ENCODE data around the gene KCNJ12. TPM values are rescaled to one million over a fixed set of nuclear protein-coding genes. Genes with fewer than 3 reads are reported as not detected.
"Not testable (repeated sequence)": the region's sequence is repeated elsewhere in the genome, so short reads cannot be mapped to it uniquely, and the experiment has no call there.

Gene KCNJ12
- total RNA-seq, 1 experiment from 2014 or later, result 0.21 TPM

DNA sequence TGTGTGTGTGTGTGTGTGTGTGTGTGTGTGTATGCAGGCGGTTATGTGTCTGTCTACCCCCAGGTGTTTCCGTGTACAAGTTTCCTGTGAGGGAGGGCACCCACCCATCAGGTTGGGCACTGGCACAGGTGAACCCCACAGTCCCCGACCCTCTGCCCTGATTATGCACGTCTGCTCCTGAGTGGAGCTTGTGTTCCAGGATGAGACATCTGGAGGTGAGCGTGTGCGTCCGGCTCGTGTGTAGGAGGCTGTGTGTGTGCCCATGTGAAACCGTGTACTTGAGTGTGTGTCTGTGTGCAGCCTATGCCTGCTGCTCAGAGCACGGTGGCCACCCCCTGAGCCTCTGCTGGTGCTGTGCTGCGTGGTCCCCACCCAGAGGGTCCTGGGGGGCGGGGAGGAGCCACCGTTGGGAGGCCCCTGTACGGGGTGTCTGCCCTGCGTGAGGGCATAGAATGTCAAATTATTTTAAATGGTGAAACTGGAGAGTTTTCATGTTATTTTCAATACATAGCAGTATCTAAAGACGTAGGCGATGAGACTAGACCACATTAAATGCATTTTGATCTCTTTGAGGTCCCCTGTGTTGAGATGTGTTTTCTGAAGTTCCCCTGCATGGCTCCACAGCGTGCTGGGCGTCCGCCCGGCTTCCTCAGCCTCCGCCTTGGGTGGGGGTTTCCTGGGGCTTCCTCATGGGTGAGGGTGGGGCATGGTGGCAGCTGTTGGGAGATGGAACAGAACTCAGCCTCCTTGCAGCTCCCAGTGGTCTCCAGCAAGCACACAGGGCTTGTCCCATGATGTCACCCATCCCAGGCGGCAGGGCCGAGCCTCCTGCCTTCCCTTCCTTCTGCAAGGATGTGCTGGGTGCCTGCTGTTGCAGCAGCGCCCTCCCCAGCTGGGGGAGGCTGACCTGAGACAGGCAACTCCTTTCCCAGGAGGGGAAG lies 43.4 kb downstream of the KCNJ12 start:
- no peak for DNase-seq (ENCODE audit: low read depth)

DNA sequence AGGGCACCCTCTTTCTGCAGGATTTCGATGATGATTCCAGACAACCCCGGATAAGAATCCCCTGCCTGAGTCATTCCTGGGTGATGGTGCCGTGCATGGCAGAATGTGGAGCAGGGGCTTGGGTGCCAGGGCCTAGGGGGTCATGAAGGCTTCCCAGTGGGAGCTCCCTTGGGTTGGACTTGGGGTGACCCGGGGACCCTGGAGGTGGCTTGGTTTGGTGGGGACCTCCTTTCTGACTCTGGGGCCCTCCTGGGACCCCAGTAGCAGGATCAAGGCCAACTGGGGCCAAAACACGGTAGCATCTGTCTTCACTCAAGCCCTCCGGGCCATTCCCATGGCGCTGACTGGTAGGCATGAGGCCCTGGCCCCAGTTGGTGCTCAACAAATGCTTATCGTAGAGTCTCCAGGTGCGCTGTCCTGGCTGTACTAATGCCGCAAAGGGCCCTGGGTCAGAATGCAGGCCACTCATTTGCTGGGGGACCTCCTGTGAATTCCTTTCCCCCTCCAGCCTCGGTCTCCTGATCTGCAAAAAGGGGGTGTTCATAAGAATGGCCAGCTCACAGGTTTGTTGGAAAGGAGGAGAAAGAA lies 44.4 kb downstream of the KCNJ12 start:
- not testable (repeated sequence) for DNase-seq (ENCODE audit: low read depth)

DNA sequence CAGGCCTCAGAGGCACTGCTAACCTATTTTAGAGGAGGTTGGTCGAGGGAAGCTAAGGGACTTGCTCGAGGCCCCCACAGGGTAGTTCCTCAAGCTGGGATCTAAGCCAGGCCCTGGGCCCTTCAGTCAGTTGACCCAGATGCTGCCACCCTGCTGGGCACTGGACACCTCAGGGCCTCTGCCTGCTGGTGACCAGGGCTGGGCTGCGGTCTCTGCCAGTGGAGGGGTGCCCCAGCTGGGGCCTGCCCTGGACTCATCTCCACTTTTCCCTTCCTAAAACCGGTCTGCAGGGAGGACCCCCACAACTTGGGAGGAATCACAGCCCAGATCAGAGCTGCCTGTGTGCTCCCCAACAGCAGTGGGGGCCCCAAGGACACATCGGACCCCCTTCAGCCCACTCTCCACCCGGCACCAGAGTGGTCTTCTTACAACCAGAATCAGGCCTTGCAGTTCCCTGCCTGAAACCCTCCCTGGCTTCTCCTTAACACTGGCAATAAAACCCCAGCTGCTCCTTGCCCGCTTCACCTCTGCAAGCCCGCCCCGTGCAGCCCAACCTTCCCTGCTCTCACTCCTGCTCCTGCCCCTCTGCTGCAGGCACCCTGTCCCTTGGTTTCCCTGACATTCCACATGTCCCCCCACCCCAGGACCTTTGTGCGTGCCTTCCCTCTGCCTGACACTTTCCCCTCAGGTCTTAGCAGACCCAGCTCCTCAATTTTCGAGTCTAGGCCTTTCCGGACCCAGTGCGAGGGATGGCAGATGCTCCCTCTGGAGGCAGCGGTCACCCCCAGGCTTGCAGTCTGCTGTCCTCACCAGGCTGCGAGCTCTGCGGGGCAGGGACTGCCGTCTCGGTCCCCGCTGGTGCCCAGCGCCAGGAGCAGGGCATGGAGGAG lies 45.5 kb downstream of the KCNJ12 start:
- DNase-seq (ENCODE audit: low read depth), result not testable (repeated sequence)

DNA sequence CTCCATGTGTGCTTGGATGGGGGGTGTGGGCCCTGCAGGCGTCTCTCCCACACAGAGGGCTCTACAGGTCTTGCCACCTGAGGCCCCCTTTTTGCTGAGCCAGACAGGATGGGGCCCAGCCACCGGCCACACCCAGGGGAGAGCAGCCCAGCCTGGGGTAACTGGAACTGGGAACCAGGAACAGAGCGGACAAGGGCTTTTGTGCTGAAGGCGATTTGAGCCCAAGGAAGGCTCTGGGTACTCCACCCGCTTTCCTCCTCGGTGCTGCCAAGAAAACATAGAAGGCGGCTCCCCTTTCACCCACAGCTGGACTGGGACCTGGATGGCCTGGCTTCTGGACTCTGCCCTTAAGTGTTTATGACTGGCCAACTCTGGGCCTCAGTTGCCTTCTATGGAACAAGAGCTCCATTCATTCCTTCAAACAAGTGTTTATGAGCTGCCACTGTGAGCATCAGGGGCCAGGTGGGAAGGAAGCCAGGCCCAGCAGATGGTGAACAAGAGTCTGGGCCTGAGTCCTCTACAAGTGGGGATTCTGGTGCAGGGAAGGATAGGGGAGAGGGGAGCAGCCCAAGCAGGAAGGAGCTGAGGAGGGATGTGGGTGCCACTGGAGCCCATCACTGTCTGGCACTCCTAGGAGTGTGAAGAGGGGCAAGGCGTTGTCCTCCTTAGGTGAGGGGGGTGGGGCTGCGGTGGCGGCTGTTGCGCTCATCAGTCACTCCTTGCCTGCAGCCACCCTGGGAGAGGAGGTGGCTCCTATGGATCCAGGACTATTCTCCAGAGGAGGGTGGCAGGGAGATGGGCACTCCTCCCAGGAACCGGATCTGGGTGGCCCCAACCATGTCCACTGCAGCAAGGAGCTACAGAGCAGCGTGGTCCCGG lies 46.4 kb downstream of the KCNJ12 start:
- not testable (repeated sequence) for DNase-seq (ENCODE audit: low read depth)

DNA sequence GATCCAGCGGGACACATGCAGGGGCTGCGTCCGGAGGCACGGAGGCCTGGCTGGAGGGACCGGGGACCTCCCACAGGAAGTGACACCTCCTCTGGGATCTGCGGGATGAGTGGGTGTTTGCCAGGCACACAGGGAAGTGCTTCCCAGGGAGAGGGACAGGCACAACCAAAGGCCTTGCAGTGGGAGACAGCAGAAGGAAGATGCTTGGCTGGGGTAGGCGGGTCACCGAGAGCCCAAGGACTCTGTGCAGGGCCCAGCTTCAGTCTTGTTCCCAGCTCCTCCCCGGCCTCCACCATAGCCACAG lies 47.0 kb downstream of the KCNJ12 start:
- DNase-seq (ENCODE audit: low read depth), result not testable (repeated sequence)

DNA sequence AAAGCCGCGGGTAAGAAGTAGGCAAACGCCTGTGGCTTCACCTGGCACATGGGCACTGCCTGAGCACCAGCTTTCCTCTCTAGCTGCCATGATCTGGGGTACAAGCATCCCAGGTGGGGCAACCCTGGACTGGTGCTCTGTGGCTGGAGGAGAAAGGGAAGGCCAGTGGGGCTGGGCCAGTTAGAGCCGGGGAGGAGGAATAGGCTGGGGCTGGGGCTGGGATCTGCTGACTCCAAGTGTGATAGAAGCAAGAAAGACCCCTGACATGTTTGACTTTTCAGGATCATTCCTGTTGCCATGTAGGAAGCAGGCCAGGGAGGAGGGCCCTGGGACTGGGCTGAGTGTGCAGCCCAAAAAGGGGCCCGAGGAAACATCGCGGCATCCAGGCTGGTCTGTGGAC lies 48.5 kb downstream of the KCNJ12 start:
- DNase-seq (ENCODE audit: low read depth), result not testable (repeated sequence)

DNA sequence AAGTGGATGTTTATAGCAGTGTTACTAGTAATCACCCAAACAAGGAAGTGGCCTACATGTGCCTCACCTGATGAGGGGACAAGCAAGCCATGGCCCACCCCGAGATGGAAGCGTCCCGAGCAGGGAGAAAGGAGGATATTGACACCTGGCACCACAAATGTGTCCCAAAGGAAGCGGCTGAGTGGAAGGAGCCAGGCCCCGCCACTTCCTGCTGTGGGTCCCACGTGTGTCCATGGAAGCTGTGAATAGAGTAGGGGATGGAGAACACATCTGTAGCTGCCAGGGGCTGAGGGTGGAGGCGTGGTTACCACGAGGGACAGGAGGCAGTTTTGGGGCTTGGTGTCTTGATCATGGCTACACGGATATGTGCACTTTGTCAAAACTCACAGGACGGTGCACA lies 49.2 kb downstream of the KCNJ12 start:
- DNase-seq (ENCODE audit: low read depth), result no peak

DNA sequence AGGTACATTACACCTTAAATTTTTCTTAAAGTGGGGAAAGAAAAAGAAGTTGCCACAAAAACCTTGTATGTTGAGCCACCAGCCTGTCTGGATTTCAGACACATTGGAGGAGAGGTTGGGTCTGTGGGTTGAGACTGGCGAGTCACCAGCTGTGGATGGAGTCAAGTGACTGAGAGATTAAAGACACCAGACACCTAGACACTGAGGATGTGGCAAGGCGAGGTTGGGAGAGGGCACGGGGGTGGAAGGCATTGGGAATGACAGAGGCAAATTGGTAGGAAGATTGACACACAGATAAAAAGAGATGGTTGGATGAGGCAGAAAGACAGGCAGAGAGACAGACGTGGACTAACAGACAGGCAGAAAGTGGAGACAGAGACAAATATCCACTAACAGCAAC lies 49.6 kb downstream of the KCNJ12 start:
- DNase-seq (ENCODE audit: low read depth), result no peak

DNA sequence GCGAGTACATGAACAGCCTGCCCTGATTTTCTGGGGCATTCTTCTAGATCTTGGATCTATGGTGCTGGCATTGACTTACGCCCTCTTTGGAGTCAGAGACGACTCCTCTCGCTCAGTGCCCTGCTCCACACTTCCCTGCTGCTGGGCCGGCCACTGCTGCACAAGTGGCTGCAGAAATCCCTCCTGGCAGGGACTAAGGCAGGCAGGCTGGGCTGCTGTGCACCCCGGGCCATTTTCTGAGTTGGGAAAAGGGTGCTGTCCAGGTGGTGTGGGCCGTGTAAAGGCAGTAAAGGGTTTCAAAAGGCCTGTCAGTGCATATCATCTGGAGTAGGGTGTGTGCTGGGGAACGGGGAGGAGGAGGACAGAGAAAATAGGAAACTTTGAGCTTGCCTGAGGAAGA lies 50.1 kb downstream of the KCNJ12 start:
- DNase-seq (ENCODE audit: low read depth), result not testable (repeated sequence)

DNA sequence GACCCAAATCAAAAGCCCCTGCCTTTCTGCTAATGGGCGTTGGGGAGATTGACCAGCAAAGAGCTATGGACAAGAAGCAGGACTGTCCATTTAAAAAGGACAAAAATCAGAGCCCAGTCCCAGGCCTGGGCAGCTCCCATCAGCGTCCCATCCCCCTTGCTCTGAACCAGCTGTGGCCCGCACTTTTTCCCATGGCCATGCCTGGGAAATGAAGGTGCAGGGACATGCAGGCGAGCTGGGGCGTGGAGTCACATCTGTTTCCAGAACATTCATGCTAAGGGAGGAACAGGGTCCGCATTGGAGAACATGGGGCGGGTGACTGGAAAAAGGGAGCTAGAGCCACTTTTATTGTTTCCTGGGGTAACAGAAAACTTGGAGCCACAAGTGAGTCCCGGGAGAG lies 50.7 kb downstream of the KCNJ12 start:
- not testable (repeated sequence) for DNase-seq (ENCODE audit: low read depth)

DNA sequence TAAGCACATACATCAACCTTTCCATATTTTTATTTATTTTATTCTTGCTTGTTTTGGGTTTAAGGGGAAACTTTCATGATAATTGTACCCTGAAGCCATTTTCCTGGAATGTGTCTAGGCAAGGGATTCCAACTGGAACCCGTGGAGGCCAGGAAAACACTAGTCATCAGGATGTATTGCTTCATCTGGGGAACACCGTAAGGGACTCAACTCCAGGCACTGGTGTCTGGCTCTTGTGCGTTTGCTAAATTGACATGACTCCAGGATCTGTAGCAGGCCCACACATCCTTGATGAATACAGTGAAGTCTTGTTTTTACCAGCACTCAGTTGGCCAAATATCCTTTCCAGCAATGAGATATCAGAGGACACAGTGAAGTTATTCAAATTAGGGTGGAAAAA lies 51.6 kb downstream of the KCNJ12 start:
- DNase-seq (ENCODE audit: low read depth), result not testable (repeated sequence)

DNA sequence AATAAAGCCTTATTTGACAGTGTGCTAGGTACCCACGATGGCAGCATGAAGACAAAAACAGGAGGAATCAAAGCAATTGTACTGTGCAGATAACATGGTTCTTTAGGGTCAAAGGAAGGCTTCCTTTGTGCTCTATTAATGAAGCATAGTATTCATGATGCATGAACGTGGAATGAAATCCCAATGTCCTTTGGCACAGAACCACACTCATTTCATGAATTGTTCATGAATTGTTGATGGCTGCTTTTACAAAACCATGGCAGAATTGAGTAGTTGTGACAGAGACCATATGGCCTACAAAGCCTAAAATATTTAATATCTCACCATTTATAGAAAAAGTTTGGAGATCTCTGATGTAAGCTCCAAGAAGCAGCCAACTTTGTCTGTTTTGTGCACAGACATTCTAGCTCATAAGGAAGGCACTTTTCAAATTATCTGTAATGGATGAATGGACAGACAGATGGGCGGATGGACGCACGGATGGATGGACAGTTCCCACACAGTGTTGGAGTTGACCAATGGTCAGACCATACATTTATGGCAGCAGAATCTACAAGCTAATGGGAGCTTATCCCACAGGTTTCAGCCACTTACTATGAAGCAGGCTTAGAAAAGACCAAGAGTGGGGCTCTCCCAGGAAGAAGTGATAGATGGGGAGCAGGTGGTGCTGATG lies 52.7 kb downstream of the KCNJ12 start:
- DNase-seq (ENCODE audit: low read depth), result not testable (repeated sequence)

DNA sequence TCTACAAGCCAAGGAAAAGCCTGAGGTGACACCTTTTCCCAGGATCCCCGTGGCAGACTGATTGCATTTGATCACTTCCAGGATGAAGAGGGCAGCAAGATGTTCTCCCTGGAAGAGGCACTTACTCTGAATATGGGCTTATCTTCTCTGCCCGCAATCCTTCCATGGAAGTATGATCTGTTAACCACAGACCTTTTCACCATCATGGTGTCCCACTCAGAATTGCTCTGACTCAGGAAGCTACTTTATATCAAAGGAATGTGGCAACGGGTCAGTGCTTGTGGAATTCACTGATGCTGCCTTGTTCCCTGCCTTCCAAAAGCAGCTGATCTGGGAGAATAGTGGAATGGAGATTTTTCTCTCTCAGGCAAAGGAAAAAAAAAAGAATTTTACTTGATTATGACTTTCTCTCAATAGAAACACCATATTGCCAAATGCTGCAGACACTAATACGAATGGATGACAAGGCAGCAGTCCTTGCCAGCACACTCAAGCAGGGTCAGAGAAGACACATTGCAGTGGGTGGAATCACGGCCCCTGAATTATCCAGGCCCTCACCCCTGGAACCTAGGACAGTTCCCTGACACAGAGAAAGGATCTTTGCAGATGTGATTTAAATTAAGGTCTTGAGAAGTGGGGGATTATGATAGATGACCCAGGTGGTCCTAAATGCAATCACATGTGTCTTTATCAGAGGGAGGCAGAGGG lies 53.9 kb downstream of the KCNJ12 start:
- DNase-seq (ENCODE audit: low read depth), result not testable (repeated sequence)

DNA sequence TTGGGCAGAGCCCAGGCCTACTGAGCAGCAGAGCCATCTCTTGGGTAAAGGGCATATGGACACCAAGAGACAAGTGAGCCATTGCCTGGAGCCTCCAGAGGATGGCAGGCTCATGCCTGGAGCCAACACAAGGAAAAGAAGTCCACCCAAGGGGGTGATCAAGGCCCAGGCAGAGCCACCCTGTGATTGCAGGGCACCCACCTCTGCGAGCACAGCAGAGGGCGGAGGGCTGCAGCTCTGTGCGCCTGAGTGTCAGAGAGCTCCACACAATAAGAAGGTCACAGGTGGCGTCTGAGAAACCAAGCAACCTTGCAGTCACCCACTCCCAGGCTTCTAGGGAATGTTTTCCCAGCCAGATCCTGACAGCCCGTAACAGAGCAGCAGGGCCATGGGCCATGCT lies 57.8 kb downstream of the KCNJ12 start:
- DNase-seq (ENCODE audit: low read depth), result not testable (repeated sequence)

DNA sequence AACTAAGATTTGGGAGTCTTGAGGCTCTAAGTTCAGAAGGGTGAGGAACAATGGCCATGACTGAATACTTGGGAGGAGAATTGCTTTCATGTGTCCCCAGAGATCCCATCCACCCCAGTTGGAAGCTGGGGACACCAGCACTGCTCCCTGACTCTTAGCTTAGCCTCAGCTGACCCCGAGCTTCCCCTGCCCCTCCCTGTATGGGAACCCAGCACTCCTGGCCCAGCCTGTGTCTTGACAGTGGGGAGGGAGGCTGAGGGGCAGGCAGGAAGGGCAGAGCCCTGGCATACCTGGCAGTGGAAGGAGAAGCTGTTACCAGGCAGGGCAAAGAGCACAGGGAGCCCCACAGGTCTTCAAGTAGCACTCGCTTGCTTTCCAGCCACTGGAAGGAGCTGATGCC lies 58.8 kb downstream of the KCNJ12 start:
- not testable (repeated sequence) for DNase-seq (ENCODE audit: low read depth)

DNA sequence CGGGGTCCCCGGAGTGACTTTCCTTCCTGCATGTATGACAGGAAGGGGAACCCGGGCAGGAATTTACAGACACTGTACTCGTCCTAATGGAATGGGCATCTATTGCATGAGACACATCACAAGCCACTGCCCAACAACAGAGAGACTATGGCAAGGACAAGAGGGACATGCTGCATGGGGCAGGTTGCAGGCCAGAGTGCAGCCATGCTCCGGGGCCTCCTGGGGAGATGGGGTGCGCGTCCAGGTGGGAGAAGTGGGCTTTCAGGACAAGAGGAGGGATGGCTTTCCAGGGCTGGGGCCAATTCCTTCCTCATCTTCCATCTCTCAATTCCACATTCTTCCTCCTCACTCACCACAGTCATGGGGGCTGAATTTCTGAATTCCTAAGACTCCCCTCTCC lies 60.3 kb downstream of the KCNJ12 start:
- DNase-seq (ENCODE audit: low read depth), result not testable (repeated sequence)

DNA sequence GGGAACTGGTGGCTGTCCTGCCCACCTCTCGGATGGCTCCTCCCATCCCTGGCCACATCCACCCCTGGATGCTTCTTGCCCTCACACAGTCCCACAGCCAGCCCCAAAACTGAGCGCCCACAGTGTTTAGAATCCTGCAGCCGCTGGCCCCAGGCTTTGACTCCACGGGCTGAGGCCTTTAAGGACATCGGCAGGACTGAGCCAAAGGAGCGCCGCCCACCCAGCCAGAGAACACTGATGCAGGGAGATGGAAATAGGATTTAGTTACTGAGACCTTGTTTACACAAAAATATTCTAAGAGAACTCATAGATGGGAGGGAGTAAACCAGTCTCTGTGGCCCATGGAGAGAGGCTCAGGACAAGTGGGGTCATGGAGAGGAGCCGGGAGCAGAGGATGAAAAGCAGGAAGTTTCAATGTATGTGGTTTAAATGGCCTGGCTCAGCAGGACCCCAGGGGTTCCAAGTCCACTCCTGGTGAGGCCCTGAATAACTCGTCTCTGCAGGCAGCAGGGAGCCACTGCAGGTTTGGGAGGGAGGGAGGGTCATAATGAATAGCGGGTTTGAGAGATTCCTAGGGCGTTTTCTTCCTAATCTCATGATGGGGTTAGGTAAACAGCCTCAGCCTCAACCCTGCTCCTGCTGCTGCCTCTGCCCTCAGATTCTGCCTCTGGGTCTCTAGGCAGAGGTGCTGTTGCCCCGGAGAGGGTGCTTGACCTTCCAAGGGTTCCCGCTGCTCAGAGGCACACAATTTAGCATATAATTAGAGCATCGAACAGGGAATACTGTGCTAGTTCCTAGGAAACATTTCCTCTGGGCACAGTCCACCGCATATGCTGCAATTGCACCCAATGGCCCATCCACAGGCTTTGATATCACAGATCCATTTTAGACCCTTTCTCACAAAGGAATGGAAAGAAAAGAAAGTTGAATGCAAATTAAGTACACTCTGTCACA lies 61.0 kb downstream of the KCNJ12 start:
- DNase-seq (ENCODE audit: low read depth), result not testable (repeated sequence)

DNA sequence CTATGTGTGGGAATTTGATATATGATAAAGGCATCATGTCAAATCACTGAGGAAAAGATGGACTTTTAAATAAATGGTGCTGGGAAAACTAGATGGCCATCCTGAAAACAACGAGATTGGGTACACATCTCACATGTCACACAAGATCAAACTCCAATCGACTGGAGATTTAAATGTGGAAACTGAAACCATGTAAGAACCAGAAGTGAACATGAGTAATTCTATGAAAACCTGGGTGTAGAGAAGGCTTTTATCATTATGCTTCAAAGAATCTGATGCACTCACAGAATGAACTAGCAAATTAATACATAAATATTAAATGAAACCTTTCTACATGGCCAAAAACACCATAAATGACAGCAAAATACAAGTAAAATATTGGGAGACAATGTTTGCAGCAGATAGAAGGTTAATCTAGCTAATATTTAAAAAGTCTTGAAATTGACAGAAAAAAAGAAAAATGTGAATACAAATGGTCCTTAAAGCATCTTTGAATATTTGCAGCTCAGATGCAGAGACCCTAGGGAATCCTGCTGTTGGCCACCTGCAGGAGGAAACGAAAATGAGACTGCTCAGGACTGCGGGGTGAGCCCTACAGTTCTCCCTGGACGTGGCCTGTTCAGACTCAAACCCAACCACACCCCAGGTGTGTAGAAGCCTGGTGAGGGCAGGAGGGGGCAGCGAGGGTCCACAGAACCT lies 62.3 kb downstream of the KCNJ12 start:
- DNase-seq (ENCODE audit: low read depth), result not testable (repeated sequence)
